ENCODE measurements around the gene ZMYND8.
"Not testable (repeated sequence)": the region's sequence is repeated elsewhere in the genome, so short reads cannot be mapped to it uniquely, and the experiment has no call there.

Gene ZMYND8

GRCh38 chr20:47290666-47291430 is 65.7 kb downstream of the ZMYND8 start:
- no peak for TF ChIP-seq CTCF (IDR thresholded peaks at IDR 0.05)
- H3K27ac ChIP-seq: no peak overlapping the region

- no peak overlapping the region for H3K27ac ChIP-seq
- no peak for TF ChIP-seq CTCF (IDR thresholded peaks at IDR 0.05)
Measured at GRCh38 chr20:47290008-47290407, 66.5 kb downstream of the ZMYND8 start.

GRCh38 chr20:47289096-47289495 is 67.4 kb downstream of the ZMYND8 start:
- no peak for TF ChIP-seq ZFX (IDR thresholded peaks at IDR 0.05; ENCODE audit: borderline replicate concordance)
- no peak for TF ChIP-seq CTCF (IDR thresholded peaks at IDR 0.05)
- no peak overlapping the region for H3K27ac ChIP-seq

GRCh38 chr20:47288530-47288929 is 68.0 kb downstream of the ZMYND8 start:
- not testable (repeated sequence) for H3K27ac ChIP-seq

- TF ChIP-seq ZFX (IDR thresholded peaks at IDR 0.05; ENCODE audit: borderline replicate concordance): no peak
- TF ChIP-seq CTCF (IDR thresholded peaks at IDR 0.05): no peak
- H3K27ac ChIP-seq: no peak overlapping the region
Measured at GRCh38 chr20:47287609-47288144, 68.8 kb downstream of the ZMYND8 start.

GRCh38 chr20:47286681-47287080 is 69.8 kb downstream of the ZMYND8 start:
- TF ChIP-seq CTCF (IDR thresholded peaks at IDR 0.05) (no peak), ZFX (IDR thresholded peaks at IDR 0.05; ENCODE audit: borderline replicate concordance) (no peak)
- H3K27ac ChIP-seq: no peak overlapping the region

- no peak for TF ChIP-seq CTCF (IDR thresholded peaks at IDR 0.05)
- TF ChIP-seq ZFX (IDR thresholded peaks at IDR 0.05; ENCODE audit: borderline replicate concordance): no peak
- H3K27ac ChIP-seq: no peak overlapping the region
Measured at GRCh38 chr20:47285189-47285588, 71.3 kb downstream of the ZMYND8 start.

GRCh38 chr20:47284373-47284772 is 72.1 kb downstream of the ZMYND8 start:
- no peak overlapping the region for H3K27ac ChIP-seq
- TF ChIP-seq CTCF (IDR thresholded peaks at IDR 0.05): no peak
- no peak for TF ChIP-seq ZFX (IDR thresholded peaks at IDR 0.05; ENCODE audit: borderline replicate concordance)
